H1 (cell line): ENCODE measurements around the gene VMP1. TPM values are rescaled to one million over a fixed set of nuclear protein-coding genes. Genes with fewer than 3 reads are reported as not detected.

Source experiments
- CTCF ChIA-PET: fragments of 300-600 bp; sonication (Branson Sonifier 250); formaldehyde crosslinking; loops from one replicate; lab custom pipeline; 2021; ENCODE audit not compliant: partially characterized antibody; lab: Charles Lee
- POLR2A ChIA-PET: fragments of 300-600 bp; sonication (Branson Sonifier 250); formaldehyde crosslinking; loops from one replicate; lab custom pipeline; 2021; ENCODE audit warnings: inconsistent platforms; ENCODE audit not compliant: partially characterized antibody; lab: Charles Lee
- DNase-seq, 2 experiments: peaks; one replicate each; pipeline versions ENCODE4 v3.0.0 to v3.0.0-alpha.2; 2010 to 2022; ENCODE audit warnings: low spot score in 2 of 2, low read depth in 1 of 2, mixed read lengths in 1 of 2
- FAIRE-seq: peaks from 2 replicates; lab custom pipeline; 2011; peaks lifted over from hg19 to GRCh38; lab: Jason Lieb, UNC
- H2AFZ ChIP-seq: 2 replicates; pipeline ENCODE4 v1.8.1; 2012; ENCODE audit warnings: low read length, inconsistent platforms
- H2AK5ac ChIP-seq: 2 replicates; pipeline ENCODE4 v1.6.1; 2013; ENCODE audit warnings: low read depth, low read length
- H2BK120ac ChIP-seq: replicated peaks from 2 replicates; pipeline ENCODE3; 2013; ENCODE audit warnings: low read depth, low read length, inconsistent platforms
- H2BK12ac ChIP-seq: 2 replicates; pipeline ENCODE4 v1.6.1; 2013; ENCODE audit warnings: low read depth, low read length
- H2BK15ac ChIP-seq: 2 replicates; pipeline ENCODE4 v1.6.1; 2013; ENCODE audit warnings: low read length
- H2BK20ac ChIP-seq: 2 replicates; pipeline ENCODE4 v1.6.1; 2013; ENCODE audit warnings: low read length
- H2BK5ac ChIP-seq: 2 replicates; pipeline ENCODE4 v1.6.1; 2013; ENCODE audit warnings: low read depth, low read length
- H3K14ac ChIP-seq: 2 replicates; pipeline ENCODE4 v1.6.1; 2013; ENCODE audit warnings: inconsistent platforms; ENCODE audit not compliant: insufficient read length
- H3K18ac ChIP-seq: 2 replicates; pipeline ENCODE4 v1.6.1; 2013; ENCODE audit warnings: low read length; ENCODE audit errors: extremely low read depth
- H3K23ac ChIP-seq: 2 replicates; pipeline ENCODE4 v1.6.1; 2013; ENCODE audit warnings: inconsistent platforms; ENCODE audit not compliant: insufficient read length
- H3K23me2 ChIP-seq: 2 replicates; pipeline ENCODE4 v1.6.1; 2013; ENCODE audit warnings: low read depth, low read length
- H3K27ac ChIP-seq: 2 replicates; pipeline ENCODE4 v1.6.1; 2011; ENCODE audit warnings: low read depth, low read length, inconsistent platforms
- H3K27me3 ChIP-seq, 4 experiments: replicated peaks in 1 of 4; 1 replicate in 1 of 4; 2 replicates in 3 of 4; pipeline versions ENCODE4 v1.6.1 to v1.8.1; 2011 to 2013; ENCODE audit warnings: low read length in 3 of 4, mild to moderate bottlenecking in 3 of 4, inconsistent platforms in 2 of 4, mixed read lengths in 2 of 4, moderate library complexity in 1 of 4; ENCODE audit not compliant: control insufficient read depth in 3 of 4, insufficient read depth in 3 of 4; ENCODE audit errors: extremely low read depth in 1 of 4
- H3K36me3 ChIP-seq, 4 experiments: 2 replicates each; pipeline versions ENCODE4 v1.6.1 to v1.8.1; 2011 to 2013; ENCODE audit warnings: mild to moderate bottlenecking in 4 of 4, low read length in 3 of 4, moderate library complexity in 2 of 4, control low read depth in 1 of 4, inconsistent platforms in 1 of 4; ENCODE audit not compliant: insufficient read depth in 4 of 4, control insufficient read depth in 2 of 4
- H3K4ac ChIP-seq: replicated peaks from 2 replicates; pipeline ENCODE3; 2013; ENCODE audit warnings: low read length, low read depth, mixed read lengths, inconsistent platforms; ENCODE audit not compliant: insufficient read length
- H3K4me1 ChIP-seq, 4 experiments: replicated peaks in 1 of 4; 1 replicate in 1 of 4; 2 replicates in 3 of 4; pipeline versions ENCODE4 v1.6.1 to v1.8.1; 2011 to 2013; ENCODE audit warnings: low read length in 3 of 4, inconsistent platforms in 2 of 4, mixed read lengths in 1 of 4; ENCODE audit not compliant: insufficient read depth in 4 of 4, control insufficient read depth in 3 of 4
- H3K4me2 ChIP-seq, 2 experiments: 2 replicates each; pipeline versions ENCODE4 v1.6.1 to v1.8.1; 2011 to 2013; ENCODE audit warnings: low read depth in 2 of 2, low read length in 2 of 2, control low read depth in 1 of 2, inconsistent platforms in 1 of 2, mild to moderate bottlenecking in 1 of 2; ENCODE audit not compliant: insufficient read depth in 1 of 2
- H3K4me3 ChIP-seq, 4 experiments: fragments of 200-600, 300-600 bp in 1 of 4; sonication (generic), shearing (Covaris generic), sonication (Bioruptor Twin) in 1 of 4; 2 replicates each; pipeline versions ENCODE4 v1.5.1 to v1.8.1; 2011 to 2016; ENCODE audit warnings: low read length in 4 of 4, low read depth in 3 of 4, control low read depth in 2 of 4, inconsistent platforms in 2 of 4, mild to moderate bottlenecking in 2 of 4, mixed read lengths in 1 of 4, moderate library complexity in 1 of 4; ENCODE audit not compliant: insufficient read depth in 2 of 4; ENCODE audit errors: extremely low read depth in 1 of 4
- H3K56ac ChIP-seq: replicated peaks from 2 replicates; pipeline ENCODE3; 2013; ENCODE audit warnings: low read depth, mild to moderate bottlenecking, mixed read lengths, low read length, inconsistent platforms; ENCODE audit not compliant: insufficient read length
- H3K79me1 ChIP-seq: 2 replicates; pipeline ENCODE4 v1.6.1; 2013; ENCODE audit warnings: low read depth, low read length, control low read depth
- H3K79me2 ChIP-seq, 2 experiments: 2 replicates each; pipeline versions ENCODE4 v1.6.1 to v1.8.1; 2012 to 2013; ENCODE audit warnings: low read length in 2 of 2, mild to moderate bottlenecking in 2 of 2, inconsistent platforms in 1 of 2; ENCODE audit not compliant: insufficient read depth in 2 of 2, control insufficient read depth in 1 of 2
- H3K9ac ChIP-seq, 4 experiments: replicated peaks in 1 of 4; 1 replicate in 1 of 4; 2 replicates in 3 of 4; pipeline versions ENCODE4 v1.6.1 to v1.8.1; 2011 to 2013; ENCODE audit warnings: low read depth in 3 of 4, low read length in 3 of 4, control low read depth in 2 of 4, mild to moderate bottlenecking in 2 of 4, moderate library complexity in 2 of 4, inconsistent platforms in 1 of 4; ENCODE audit errors: extremely low read depth in 1 of 4
- H3K9me3 ChIP-seq, 2 experiments: 2 replicates each; pipeline versions ENCODE4 v1.6.1 to v1.8.1; 2012 to 2013; ENCODE audit warnings: mild to moderate bottlenecking in 2 of 2, moderate library complexity in 2 of 2, control low read depth in 1 of 2, inconsistent platforms in 1 of 2, low read depth in 1 of 2, low read length in 1 of 2, mixed read lengths in 1 of 2; ENCODE audit not compliant: insufficient read depth in 2 of 2
- H4K20me1 ChIP-seq, 2 experiments: replicated peaks in 1 of 2; 2 replicates each; pipeline versions ENCODE3 to v1.8.1; 2011 to 2013; ENCODE audit warnings: inconsistent platforms in 2 of 2, low read length in 2 of 2, mild to moderate bottlenecking in 1 of 2; ENCODE audit not compliant: insufficient read depth in 2 of 2, control insufficient read depth in 1 of 2
- H4K5ac ChIP-seq: 2 replicates; pipeline ENCODE4 v1.6.1; 2013; ENCODE audit warnings: low read length, low read depth, mixed read lengths, inconsistent platforms; ENCODE audit not compliant: insufficient read length
- H4K8ac ChIP-seq: 2 replicates; pipeline ENCODE4 v1.8.0; 2013; ENCODE audit warnings: mild to moderate bottlenecking, moderate library complexity, low read length, inconsistent platforms; ENCODE audit not compliant: insufficient read depth; ENCODE audit errors: extremely low read depth
- H4K91ac ChIP-seq: replicated peaks from 2 replicates; pipeline ENCODE3; 2013; ENCODE audit warnings: low read length, mixed read lengths, inconsistent platforms; ENCODE audit not compliant: insufficient read length
- ATF3 ChIP-seq: IDR thresholded peaks from 2 replicates; pipeline ENCODE4 v1.6.1; 2011; ENCODE audit warnings: low read depth, mild to moderate bottlenecking, low read length; ENCODE audit not compliant: insufficient read depth
- EZH2 ChIP-seq: fragments of 200-600 bp; sonication (generic); IDR thresholded peaks from 2 replicates; pipeline ENCODE4 v1.7.1; 2012; ENCODE audit warnings: low read depth, mild to moderate bottlenecking, moderate library complexity, low read length, inconsistent platforms; ENCODE audit not compliant: severe bottlenecking
- FOSL1 ChIP-seq: IDR thresholded peaks from 2 replicates; pipeline ENCODE4 v1.6.1; 2011; ENCODE audit warnings: mild to moderate bottlenecking, low read depth, low read length, moderate library complexity; ENCODE audit not compliant: insufficient read depth
- JUND ChIP-seq: IDR thresholded peaks from 2 replicates; pipeline ENCODE4 v1.6.1; 2011; ENCODE audit warnings: mild to moderate bottlenecking, improper control_type of control experiment, low read length
- KDM1A ChIP-seq: fragments of 200-600, 300-600 bp; sonication (generic); IDR thresholded peaks from 2 replicates; pipeline ENCODE4 v1.7.1; 2016; ENCODE audit warnings: mild to moderate bottlenecking, low read length, borderline replicate concordance
- KDM4A ChIP-seq: IDR thresholded peaks from one replicate; pipeline ENCODE4 v1.7.1; 2012; ENCODE audit warnings: low read depth, mild to moderate bottlenecking, moderate library complexity, low read length, inconsistent platforms; ENCODE audit not compliant: severe bottlenecking
- KDM5A ChIP-seq: fragments of 200-600 bp; IDR thresholded peaks from 2 replicates; pipeline ENCODE4 v1.7.1; 2012; ENCODE audit warnings: mild to moderate bottlenecking, low read length, inconsistent platforms, mixed read lengths
- MAFK ChIP-seq: IDR thresholded peaks from 2 replicates; pipeline ENCODE4 v1.6.1; 2012; ENCODE audit warnings: low read depth, mild to moderate bottlenecking, improper control_type of control experiment, low read length
- NANOG ChIP-seq: IDR thresholded peaks from 2 replicates; pipeline ENCODE4 v1.6.1; 2011; ENCODE audit warnings: low read length, low read depth, mild to moderate bottlenecking, inconsistent platforms; ENCODE audit not compliant: insufficient read depth, poor library complexity, severe bottlenecking
- RNF2 ChIP-seq: fragments of 200-900, 300-1000 bp; sonication (generic); IDR thresholded peaks from 2 replicates; pipeline ENCODE4 v1.7.1; 2016; ENCODE audit warnings: borderline replicate concordance, low read depth, mild to moderate bottlenecking, antibody characterized with exemption, low read length; ENCODE audit not compliant: poor library complexity, severe bottlenecking; ENCODE audit errors: missing control alignments
- SP2 ChIP-seq: IDR thresholded peaks from 2 replicates; pipeline ENCODE4 v1.6.1; 2012; ENCODE audit warnings: mild to moderate bottlenecking, low read length, inconsistent platforms
- SP4 ChIP-seq: IDR thresholded peaks from 2 replicates; pipeline ENCODE4 v1.6.1; 2012; ENCODE audit warnings: low read length, inconsistent platforms
- SUZ12 ChIP-seq: fragments of 200-600 bp; sonication (generic); IDR thresholded peaks from 2 replicates; pipeline ENCODE4 v1.6.1; 2012; ENCODE audit warnings: mild to moderate bottlenecking, inconsistent platforms, low read length, moderate library complexity, mixed read lengths
- YY1 ChIP-seq: IDR thresholded peaks from 2 replicates; pipeline ENCODE4 v1.6.1; 2011; ENCODE audit warnings: low read depth, mild to moderate bottlenecking, low read length
- WGBS, 2 experiments: shearing (Covaris generic) in 1 of 2; methylation state at CpG; one replicate each; pipeline versions ENCODE4 v1.1.6 to v1.1.7; 2013 to 2015; ENCODE audit warnings: low lambda C conversion rate in 2 of 2, mixed read lengths in 2 of 2, inconsistent platforms in 1 of 2, low coverage in 1 of 2, missing lambda C conversion rate in 1 of 2; ENCODE audit not compliant: insufficient replicate concordance in 2 of 2, insufficient coverage in 1 of 2, insufficient read length in 1 of 2; ENCODE audit errors: extremely low coverage in 1 of 2, missing lambda C conversion rate in 1 of 2; 5-methylcytosine and 5-hydroxymethylcytosine counted together
- polyA plus RNA-seq, 7 experiments: library from polyadenylated mRNA; depleted of rRNA in 3 of 7; stranded (reverse) in 5 of 7; unstranded in 2 of 7; fragments of >200 nt in 5 of 7; fragments of 200-250 nt in 2 of 7; gene quantifications; 1 replicate in 5 of 7; 2 replicates in 1 of 7; 4 replicates in 1 of 7; pipeline versions ENCODE4 v1.2.1 to v1.2.3, GENCODE V29; 2011 to 2013; ENCODE audit warnings: missing spikeins in 2 of 7, mixed read lengths in 2 of 7
- total RNA-seq: library from RNA; stranded (reverse); fragmentation: NEBNext Ultra II Directional; extraction: Animal tissue kit (Norgen Biotek cat#: 25700); gene quantifications from 2 replicates; pipeline ENCODE4 v1.2.1, GENCODE V29; 2021

VMP1 gene
- total and polyA plus RNA-seq, 2 of the 8 experiments (the other 6 are each of a cell fraction or from before 2014, with no cell fraction given): 45.0 to 92.7 TPM

- Histone ChIP-seq H3K27ac (no peak overlapping the region), H3K23me2 (no peaks in the 10 kb centered on the region), H3K9ac (no peak overlapping the region), H2BK5ac (no peak overlapping the region), H2BK15ac (no peak overlapping the region), H3K27me3 (no peaks in the 10 kb centered on the region), H3K36me3 (no peaks in the 10 kb centered on the region), H3K4ac (no peak overlapping the region), H3K14ac (no peak overlapping the region), H4K5ac (no peak overlapping the region), H3K79me2 (no peaks in the 10 kb centered on the region), H2BK120ac (no peak overlapping the region), H3K9me3 (no peaks in the 10 kb centered on the region), H3K4me3 (no peak overlapping the region), H4K91ac (no peak overlapping the region), H2AFZ (no peak overlapping the region), H3K23ac (no peak overlapping the region), H2BK20ac (no peak overlapping the region), H3K4me2 (no peak overlapping the region), H3K18ac (no peak overlapping the region), H2AK5ac (no peak overlapping the region), H3K4me1 (no peaks in the 10 kb centered on the region), H4K20me1 (no peaks in the 10 kb centered on the region), H4K8ac (no peak overlapping the region), H3K56ac (no peak overlapping the region), H2BK12ac (no peak overlapping the region), H3K79me1 (no peaks in the 10 kb centered on the region)
- 82% methylated on average over 4 of the region's 4 CpGs; no CpG with 5 or more reads in 1 of the 2 experiments for WGBS, 2 experiments
- DNase-seq (no peak), FAIRE-seq (no peak)
- ChIA-PET POLR2A (no interaction called here), CTCF (no interaction called here)
- TF ChIP-seq EZH2 (no peak), SUZ12 (no peak), KDM1A (no peak), FOSL1 (no peak), KDM5A (no peak), RNF2 (no peak), KDM4A (no peak), JUND (no peak), NANOG (no peak), SP4 (no peak), SP2 (no peak), ATF3 (no peak), YY1 (no peak), MAFK (no peak)
These were observed 88.7 kb downstream of the VMP1 start for GRCh38 chr17:59796138-59796537.
